Measurements from ENCODE around the gene PTPRN2.

DNA sequence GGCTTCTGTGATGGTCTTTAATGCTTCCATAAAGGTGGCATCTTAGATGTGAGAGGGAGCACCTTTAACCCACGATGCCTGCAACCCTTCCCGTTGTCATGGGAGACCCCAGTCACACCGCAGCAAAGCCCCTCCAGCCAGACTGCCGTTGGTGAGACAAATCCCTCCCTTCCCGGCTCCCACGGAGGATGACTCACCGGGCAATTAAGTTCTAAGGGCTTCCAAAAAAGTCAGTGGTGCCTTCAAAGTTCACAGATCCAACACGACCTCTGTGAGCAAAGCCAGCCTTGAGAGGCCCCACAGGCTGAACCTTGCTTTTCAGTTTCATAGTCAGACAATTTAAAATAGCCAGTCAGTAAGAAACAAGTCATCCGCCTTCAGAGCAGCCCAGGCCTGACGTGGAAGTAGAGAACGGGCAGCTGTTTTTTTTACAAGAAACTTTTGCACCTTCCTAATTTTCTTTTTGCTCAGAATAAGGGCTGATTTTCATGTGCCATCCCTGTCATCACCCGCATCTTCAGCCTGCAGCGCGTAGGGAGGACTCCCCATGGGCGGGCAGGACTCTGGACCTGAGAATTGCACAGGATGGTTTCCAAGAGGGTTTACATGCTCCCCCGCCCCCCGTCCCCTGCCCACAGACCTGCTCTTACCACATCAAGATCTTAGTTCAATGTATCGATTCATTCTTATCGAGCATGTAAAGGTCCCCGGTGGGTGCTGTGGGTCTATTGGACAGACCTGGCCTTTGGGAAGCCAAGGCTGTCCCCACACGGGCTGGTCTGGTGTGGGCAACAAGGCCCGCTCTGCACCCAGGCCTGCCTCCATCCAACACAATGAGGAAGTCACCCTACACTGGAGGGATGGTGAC is 916.9 kb downstream of the PTPRN2 start:
- TF ChIP-seq, protein P1, sequence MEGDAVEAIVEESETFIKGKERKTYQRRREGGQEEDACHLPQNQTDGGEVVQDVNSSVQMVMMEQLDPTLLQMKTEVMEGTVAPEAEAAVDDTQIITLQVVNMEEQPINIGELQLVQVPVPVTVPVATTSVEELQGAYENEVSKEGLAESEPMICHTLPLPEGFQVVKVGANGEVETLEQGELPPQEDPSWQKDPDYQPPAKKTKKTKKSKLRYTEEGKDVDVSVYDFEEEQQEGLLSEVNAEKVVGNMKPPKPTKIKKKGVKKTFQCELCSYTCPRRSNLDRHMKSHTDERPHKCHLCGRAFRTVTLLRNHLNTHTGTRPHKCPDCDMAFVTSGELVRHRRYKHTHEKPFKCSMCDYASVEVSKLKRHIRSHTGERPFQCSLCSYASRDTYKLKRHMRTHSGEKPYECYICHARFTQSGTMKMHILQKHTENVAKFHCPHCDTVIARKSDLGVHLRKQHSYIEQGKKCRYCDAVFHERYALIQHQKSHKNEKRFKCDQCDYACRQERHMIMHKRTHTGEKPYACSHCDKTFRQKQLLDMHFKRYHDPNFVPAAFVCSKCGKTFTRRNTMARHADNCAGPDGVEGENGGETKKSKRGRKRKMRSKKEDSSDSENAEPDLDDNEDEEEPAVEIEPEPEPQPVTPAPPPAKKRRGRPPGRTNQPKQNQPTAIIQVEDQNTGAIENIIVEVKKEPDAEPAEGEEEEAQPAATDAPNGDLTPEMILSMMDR (conservative IDR thresholded peaks at IDR 0.05; ENCODE audit: low read length) = no peak
- TF ChIP-seq EZH2phosphoT487 (IDR thresholded peaks at IDR 0.05; ENCODE audit: borderline replicate concordance, low read depth, low read length) = no peak

All from OCI-LY7 (cell line).